SU-DHL-6 (cell line): ENCODE data around the gene PDE9A.
A peak's percentile ranks its signal among the peaks of the same experiment; 100 is the strongest.

ENCODE experiments used
- H2AFZ ChIP-seq: fragments of 200-600 bp; sonication (generic); 2 replicates; pipeline ENCODE4 v1.6.1; 2014; ENCODE audit warnings: low read depth, mild to moderate bottlenecking, moderate library complexity, mixed read lengths, antibody characterized with exemption, low read length; ENCODE audit not compliant: severe bottlenecking
- H3F3A ChIP-seq: fragments of 200-600 bp; shearing (Covaris generic); 2 replicates; pipeline ENCODE4 v1.6.0; 2016; ENCODE audit warnings: antibody characterized with exemption, mild to moderate bottlenecking; ENCODE audit not compliant: insufficient read depth
- H3K27ac ChIP-seq: fragments of 200-600 bp; sonication (generic); 2 replicates; pipeline ENCODE4 v1.5.1; 2016; ENCODE audit warnings: low read depth, mild to moderate bottlenecking, low read length, moderate library complexity, mixed read lengths
- H3K27me3 ChIP-seq: fragments of 200-600 bp; sonication (generic), shearing (Covaris generic); 2 replicates; pipeline ENCODE4 v1.6.0; 2014; ENCODE audit warnings: mild to moderate bottlenecking, low read length
- H3K36me3 ChIP-seq: fragments of 200-600 bp; sonication (generic); 2 replicates; pipeline ENCODE4 v1.6.1; 2014; ENCODE audit warnings: mild to moderate bottlenecking, low read length, mixed read lengths
- H3K4me2 ChIP-seq: fragments of 300-600, 200-600 bp; shearing (Covaris generic), sonication (generic); 2 replicates; pipeline ENCODE4 v1.6.0; 2014; ENCODE audit warnings: low read length, low read depth, mild to moderate bottlenecking; ENCODE audit not compliant: poor library complexity, severe bottlenecking
- H3K4me3 ChIP-seq: fragments of 200-600 bp; sonication (generic); 2 replicates; pipeline ENCODE4 v1.5.1; 2014; ENCODE audit warnings: antibody characterized with exemption, low read length, mild to moderate bottlenecking, mixed read lengths; ENCODE audit not compliant: insufficient read depth, poor library complexity, severe bottlenecking
- H3K79me2 ChIP-seq: fragments of 200-600 bp; sonication (generic); 2 replicates; pipeline ENCODE4 v1.6.1; 2014; ENCODE audit warnings: mild to moderate bottlenecking, low read length, moderate library complexity; ENCODE audit not compliant: insufficient read depth
- H3K9ac ChIP-seq: fragments of 200-600 bp; sonication (generic); 2 replicates; pipeline ENCODE4 v1.7.0; 2014; ENCODE audit warnings: mild to moderate bottlenecking, low read length
- H3K9me2 ChIP-seq: fragments of 200-600 bp; sonication (generic); replicated peaks from 2 replicates; pipeline ENCODE4 v1.6.1; 2014; ENCODE audit warnings: low read length; ENCODE audit not compliant: insufficient read depth
- H3K9me3 ChIP-seq: fragments of 200-600 bp; sonication (generic); 2 replicates; pipeline ENCODE4 v1.6.1; 2014; ENCODE audit warnings: low read length, mixed read lengths; ENCODE audit not compliant: insufficient read depth
- H4K20me1 ChIP-seq: fragments of 200-600 bp; sonication (generic); 2 replicates; pipeline ENCODE4 v1.6.1; 2014; ENCODE audit warnings: low read depth, mild to moderate bottlenecking, antibody characterized with exemption, low read length, moderate library complexity, mixed read lengths
- EZH2phosphoT487 ChIP-seq: fragments of 200-600 bp; sonication (generic), shearing (Covaris generic); conservative IDR thresholded peaks from 2 replicates; pipeline ENCODE4 v1.6.1; 2018; ENCODE audit warnings: mild to moderate bottlenecking, antibody characterized with exemption, low read length, moderate library complexity, mixed read lengths
- TF ChIP-seq, protein P1 (sequence below): fragments of 200-600 bp; sonication (generic); IDR thresholded peaks from one replicate; pipeline ENCODE4 v1.5.1; 2017; ENCODE audit warnings: antibody characterized with exemption, mild to moderate bottlenecking, low read length, moderate library complexity; ENCODE audit not compliant: insufficient read depth, poor library complexity, severe bottlenecking

Gene PDE9A

DNA sequence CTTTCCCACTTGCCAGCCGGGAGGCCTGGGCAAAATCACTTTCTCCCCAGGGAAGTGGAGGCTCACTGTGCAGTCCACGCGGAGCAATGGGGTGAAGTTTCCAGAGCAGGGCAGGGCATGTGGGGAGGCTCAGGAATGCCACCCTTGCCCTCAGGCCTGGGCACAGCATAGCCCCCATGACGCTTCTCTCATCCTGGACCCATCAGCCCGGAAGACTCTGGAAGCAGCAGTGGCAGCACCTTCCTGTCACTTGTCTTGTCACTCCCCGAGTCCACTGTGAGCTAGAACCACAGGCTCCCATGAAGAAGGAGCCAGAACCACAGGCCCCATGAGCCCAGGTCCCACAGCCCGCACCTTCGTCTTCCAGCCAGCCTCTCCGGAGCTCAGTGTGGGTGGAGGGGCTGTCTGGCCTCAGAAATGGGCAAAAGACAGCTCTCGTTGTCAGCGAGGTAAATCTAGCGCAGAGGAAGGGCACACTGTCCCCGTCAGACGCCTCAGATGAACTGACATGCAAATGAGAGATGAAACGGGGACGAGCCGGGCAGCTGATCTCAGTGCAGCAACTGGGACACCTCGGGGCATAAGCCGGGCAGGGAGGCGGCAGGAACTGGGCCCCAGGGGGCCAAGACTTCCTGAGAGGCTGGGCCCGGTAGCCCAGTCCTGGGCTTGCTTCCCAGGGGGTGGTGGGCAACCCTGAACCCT lies 6.1 kb downstream of the PDE9A start:
- peak overlapping the region; percentile 71 for H3K4me2 ChIP-seq

DNA sequence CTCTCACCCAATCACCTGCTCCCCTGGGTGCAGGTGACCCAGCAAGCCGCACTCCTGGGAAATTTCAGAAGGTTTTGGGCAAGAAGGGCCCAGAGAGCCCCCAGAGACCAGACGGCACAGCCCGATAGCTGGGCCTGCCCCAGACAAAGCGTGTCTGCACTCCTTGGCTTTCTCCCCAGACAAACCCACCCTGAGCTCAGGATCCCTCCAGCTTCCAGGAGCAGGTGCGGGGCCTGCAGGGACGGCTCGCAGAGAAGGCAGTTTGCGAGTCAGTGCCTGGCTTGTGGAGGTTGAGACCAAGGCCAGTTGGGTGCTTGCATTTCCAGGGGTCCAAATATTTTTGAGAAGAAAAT lies 6.7 kb downstream of the PDE9A start:
- Histone ChIP-seq H3K79me2 (peaks cover 10% of the 10 kb centered on the region), H3K27ac (peak overlapping the region; percentile 95), H3K4me2 (peak overlapping the region; percentile 71), H2AFZ (no peak overlapping the region), H4K20me1 (no peaks in the 10 kb centered on the region), H3K9me2 (no peaks in the 10 kb centered on the region), H3F3A (peaks cover 33% of the 10 kb centered on the region), H3K27me3 (no peaks in the 10 kb centered on the region), H3K4me3 (peak overlapping the region; percentile 19), H3K36me3 (no peaks in the 10 kb centered on the region), H3K9me3 (no peaks in the 10 kb centered on the region), H3K9ac (peak overlapping the region; percentile 66)
- TF ChIP-seq, protein P1, sequence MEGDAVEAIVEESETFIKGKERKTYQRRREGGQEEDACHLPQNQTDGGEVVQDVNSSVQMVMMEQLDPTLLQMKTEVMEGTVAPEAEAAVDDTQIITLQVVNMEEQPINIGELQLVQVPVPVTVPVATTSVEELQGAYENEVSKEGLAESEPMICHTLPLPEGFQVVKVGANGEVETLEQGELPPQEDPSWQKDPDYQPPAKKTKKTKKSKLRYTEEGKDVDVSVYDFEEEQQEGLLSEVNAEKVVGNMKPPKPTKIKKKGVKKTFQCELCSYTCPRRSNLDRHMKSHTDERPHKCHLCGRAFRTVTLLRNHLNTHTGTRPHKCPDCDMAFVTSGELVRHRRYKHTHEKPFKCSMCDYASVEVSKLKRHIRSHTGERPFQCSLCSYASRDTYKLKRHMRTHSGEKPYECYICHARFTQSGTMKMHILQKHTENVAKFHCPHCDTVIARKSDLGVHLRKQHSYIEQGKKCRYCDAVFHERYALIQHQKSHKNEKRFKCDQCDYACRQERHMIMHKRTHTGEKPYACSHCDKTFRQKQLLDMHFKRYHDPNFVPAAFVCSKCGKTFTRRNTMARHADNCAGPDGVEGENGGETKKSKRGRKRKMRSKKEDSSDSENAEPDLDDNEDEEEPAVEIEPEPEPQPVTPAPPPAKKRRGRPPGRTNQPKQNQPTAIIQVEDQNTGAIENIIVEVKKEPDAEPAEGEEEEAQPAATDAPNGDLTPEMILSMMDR = no peak
- no peak for TF ChIP-seq EZH2phosphoT487

More for the DNA sequence above, 6.1 kb downstream of the PDE9A start:
- peak overlapping the region; percentile 95 for H3K27ac ChIP-seq
- H3K27me3 ChIP-seq = no peaks in the 10 kb centered on the region
- H3K9me2 ChIP-seq = no peaks in the 10 kb centered on the region
- H3K9me3 ChIP-seq = no peaks in the 10 kb centered on the region
- TF ChIP-seq, protein P1 = no peak
- TF ChIP-seq EZH2phosphoT487 = no peak
- H4K20me1 ChIP-seq = no peaks in the 10 kb centered on the region
- peak overlapping the region; percentile 50 for H3K4me3 ChIP-seq
- H3K36me3 ChIP-seq = no peaks in the 10 kb centered on the region
- H3F3A ChIP-seq = peaks cover 34% of the 10 kb centered on the region
- H3K79me2 ChIP-seq = peaks cover 10% of the 10 kb centered on the region
- peak overlapping the region; percentile 66 for H3K9ac ChIP-seq
- no peak overlapping the region for H2AFZ ChIP-seq

DNA sequence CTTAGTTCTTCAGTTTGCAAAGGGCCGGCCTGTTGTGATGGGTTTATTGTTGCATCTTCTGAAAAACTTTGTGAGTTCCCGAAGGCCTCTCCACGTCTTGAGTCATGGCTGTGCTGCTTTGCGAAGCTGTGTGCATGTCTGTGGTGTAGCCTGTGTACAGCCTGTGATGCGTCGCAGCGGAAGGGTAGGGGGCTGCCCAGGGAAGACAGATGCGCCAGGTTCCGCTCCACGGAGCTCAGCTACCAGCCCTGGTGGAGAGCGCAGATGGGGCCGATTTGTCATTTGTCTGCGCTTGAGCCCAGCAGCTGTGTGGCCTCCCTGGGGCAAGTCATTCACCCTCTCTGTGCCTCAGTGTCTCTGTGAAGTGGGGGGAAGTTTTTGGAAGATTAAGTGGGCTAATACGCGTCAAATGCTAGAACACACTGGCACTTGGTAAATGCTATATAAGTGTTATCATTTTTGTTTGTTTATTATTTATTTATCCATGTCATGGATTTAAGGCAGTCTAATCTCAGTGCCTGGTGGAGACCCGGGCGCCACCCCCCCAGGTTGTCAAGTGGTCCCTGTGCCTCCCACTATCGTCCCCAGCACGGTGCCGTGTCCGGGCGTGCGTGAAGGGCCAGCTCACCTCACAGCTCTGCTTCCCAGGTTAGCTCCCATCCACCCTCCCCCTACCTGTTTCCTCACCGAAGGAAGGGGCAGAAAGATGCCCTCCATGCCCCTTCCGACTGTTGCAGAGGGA lies 8.4 kb downstream of the PDE9A start:
- Histone ChIP-seq H3F3A (peaks cover 30% of the 10 kb centered on the region), H3K9me2 (no peaks in the 10 kb centered on the region), H2AFZ (no peak overlapping the region), H3K9me3 (no peaks in the 10 kb centered on the region), H3K4me3 (no peak overlapping the region), H3K36me3 (no peaks in the 10 kb centered on the region), H3K27ac (peak overlapping the region; percentile 95), H3K9ac (no peak overlapping the region), H4K20me1 (no peaks in the 10 kb centered on the region), H3K79me2 (no peaks in the 10 kb centered on the region; the same call in 1 of the 2 replicates), H3K27me3 (no peaks in the 10 kb centered on the region), H3K4me2 (peak overlapping the region; percentile 40)
- no peak for TF ChIP-seq EZH2phosphoT487
- TF ChIP-seq, protein P1 = no peak
